Body of pancreas (tissue), 4 donors: Measurements from ENCODE around the gene GPER1. TPM values are rescaled to one million over a fixed set of nuclear protein-coding genes. Genes with fewer than 3 reads are reported as not detected.

Experiments
- ATAC-seq: fragments of 150-250 bp; one replicate; pipeline ENCODE4 v1.9.1; 2016
- DNase-seq, 4 donors: peaks; one replicate each; pipeline ENCODE4 v3.0.0-alpha.2; 2019
- H3K27ac ChIP-seq, 4 donors: fragments of 200-600 bp; sonication (generic); 1 replicate in 3 of 4; 2 replicates in 1 of 4; pipeline versions ENCODE4 v1.5.1 to v1.6.1; 2016 to 2019; ENCODE audit warnings: mild to moderate bottlenecking in 1 of 4, mixed read lengths in 1 of 4, moderate library complexity in 1 of 4
- H3K27me3 ChIP-seq, 2 donors: fragments of 200-600 bp; sonication (generic); one replicate each; pipeline ENCODE4 v1.6.0; 2016; ENCODE audit warnings: mild to moderate bottlenecking in 1 of 2
- H3K36me3 ChIP-seq, 2 donors: fragments of 200-600 bp; sonication (generic); replicated peaks in 1 of 2; 2 replicates each; pipeline ENCODE4 v1.5.1; 2016; ENCODE audit warnings: low read depth in 2 of 2; ENCODE audit not compliant: insufficient read depth in 1 of 2
- H3K4me1 ChIP-seq: fragments of 200-600 bp; sonication (generic); one replicate; pipeline ENCODE4 v1.6.0; 2016
- H3K4me3 ChIP-seq, 2 donors: fragments of 200-600 bp; sonication (generic); 1 replicate in 1 of 2; 2 replicates in 1 of 2; pipeline ENCODE4 v1.5.1; 2016 to 2019
- H3K9me3 ChIP-seq, 3 donors: fragments of 200-600 bp; sonication (generic); 1 replicate in 2 of 3; 2 replicates in 1 of 3; pipeline ENCODE4 v1.5.1; 2016
- CTCF ChIP-seq, 7 experiments: fragments of 450-650 bp in 4 of 7; fragments of 200-600 bp in 3 of 7; sonication (generic) in 3 of 7; IDR thresholded peaks; one replicate each; pipeline ENCODE4 v1.5.1; 2016 to 2019; ENCODE audit warnings: antibody characterized with exemption in 7 of 7
- POLR2A ChIP-seq, 3 donors: fragments of 450-650 bp; IDR thresholded peaks; one replicate each; pipeline ENCODE4 v1.6.1; 2016; ENCODE audit warnings: antibody characterized with exemption in 3 of 3, mild to moderate bottlenecking in 2 of 3
- WGBS, 2 donors: methylation state at CpG; one replicate each; pipeline ENCODE4 v1.1.5; 2017; 5-methylcytosine and 5-hydroxymethylcytosine counted together
- intact Hi-C: fragments of 100-400 bp; cut with DNase I; formaldehyde crosslinking; loops from one replicate; pipeline ENCODE4 v1.15.1; 2023
- total RNA-seq, 2 donors: library from RNA; depleted of rRNA; stranded (reverse); fragments of >200 nt; gene quantifications; one replicate each; pipeline ENCODE4 v1.1.0, GENCODE V29; 2016

The GPER1 gene
- total RNA-seq, 2 donors from 2014 or later, result 1.0 TPM; not detected in 1

- Histone ChIP-seq H3K4me1 (peaks cover 12% of the 10 kb centered on the region), H3K27ac (no peak overlapping the region), H3K9me3 (no peaks in the 10 kb centered on the region), H3K36me3 (peaks cover 0 to 1% of the 10 kb centered on the region in 2 donors), H3K27me3 (no peaks in the 10 kb centered on the region), H3K4me3 (no peak overlapping the region)
- 96 to 99% methylated on average over 35 to 55 of the region's 62 CpGs for WGBS, 2 donors
- DNase-seq (no peak), ATAC-seq (no peak)
- no peak for TF ChIP-seq CTCF (IDR thresholded peaks at IDR 0.05)
- TF ChIP-seq POLR2A (IDR thresholded peaks at IDR 0.05), result no peak
- intact Hi-C loops, result no loop called here
Measured at GRCh38 chr7:1057416-1058291, 30.3 kb upstream of the GPER1 start.

GRCh38 chr7:1058311-1058710 lies 29.6 kb upstream of the GPER1 start:
- 86 to 93% methylated on average over 5 to 12 of the region's 13 CpGs for WGBS, 2 donors
- peaks cover 0 to 1% of the 10 kb centered on the region in 2 donors for H3K36me3 ChIP-seq
- no peaks in the 10 kb centered on the region for H3K27me3 ChIP-seq
- TF ChIP-seq CTCF (IDR thresholded peaks at IDR 0.05), result no peak
- TF ChIP-seq POLR2A (IDR thresholded peaks at IDR 0.05), result no peak
- no peak for DNase-seq
- intact Hi-C loops, result no loop called here
- H3K27ac ChIP-seq, result no peak overlapping the region
- no peak for ATAC-seq
- H3K4me1 ChIP-seq, result peaks cover 12% of the 10 kb centered on the region
- no peaks in the 10 kb centered on the region for H3K9me3 ChIP-seq
- no peak overlapping the region for H3K4me3 ChIP-seq

- intact Hi-C loops, result no loop called here
- Histone ChIP-seq H3K27me3 (no peaks in the 10 kb centered on the region), H3K36me3 (peaks cover 0 to 1% of the 10 kb centered on the region in 2 donors), H3K27ac (peak overlapping the region in 2 of 4 donors; percentile 25 to 68), H3K4me3 (no peak overlapping the region), H3K4me1 (peaks cover 12% of the 10 kb centered on the region), H3K9me3 (no peaks in the 10 kb centered on the region)
- 71 to 89% methylated on average over 10 of the region's 10 CpGs for WGBS, 2 donors
- ATAC-seq, result no peak
- no peak for DNase-seq
- TF ChIP-seq CTCF (IDR thresholded peaks at IDR 0.05), result no peak
- TF ChIP-seq POLR2A (IDR thresholded peaks at IDR 0.05), result no peak
Measured at GRCh38 chr7:1058821-1059199, 29.1 kb upstream of the GPER1 start.

DNA sequence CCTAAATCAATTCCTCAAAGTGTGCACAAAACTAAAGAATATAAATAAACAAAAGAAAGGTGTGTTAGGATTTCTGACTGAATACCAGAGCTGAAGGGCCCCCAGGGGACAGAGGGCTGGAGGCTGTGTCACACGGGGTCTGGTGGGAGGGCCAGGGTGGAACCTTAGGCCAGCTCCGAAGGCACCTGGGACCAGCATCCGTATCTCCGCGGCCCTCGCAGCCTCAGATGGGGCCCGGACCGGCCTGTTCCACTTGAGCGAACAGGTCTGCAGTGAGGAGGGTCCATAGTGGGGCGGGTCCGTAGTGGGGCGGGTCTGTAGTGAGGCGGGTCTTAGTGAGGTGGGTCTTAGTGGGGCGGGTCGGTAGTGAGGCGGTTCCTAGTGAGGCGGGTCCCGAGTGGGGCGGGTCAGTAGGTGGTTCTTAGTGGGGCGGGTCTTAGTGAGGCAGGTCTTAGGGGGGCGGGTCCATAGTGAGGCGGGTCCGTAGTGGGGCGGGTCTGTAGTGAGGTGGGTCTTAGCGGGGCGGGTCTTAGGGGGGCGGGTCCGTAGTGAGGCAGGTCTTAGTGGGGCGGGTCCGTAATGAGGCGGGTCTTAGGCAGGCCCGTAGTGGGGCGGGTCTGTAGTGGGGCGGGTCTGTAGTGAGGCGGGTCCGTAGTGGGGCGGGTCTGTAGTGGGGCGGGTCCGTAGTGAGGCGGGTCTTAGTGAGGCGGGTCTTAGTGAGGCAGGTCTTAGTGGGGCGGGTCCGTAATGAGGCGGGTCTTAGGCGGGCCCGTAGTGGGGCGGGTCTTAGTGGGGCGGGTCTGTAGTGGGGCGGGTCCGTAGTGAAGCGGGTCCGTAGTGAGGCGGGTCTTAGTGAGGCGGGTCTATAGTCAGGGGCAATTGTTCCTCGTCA lies 28.5 kb upstream of the GPER1 start:
- intact Hi-C loops, result no loop called here
- TF ChIP-seq POLR2A (IDR thresholded peaks at IDR 0.05), result no peak
- TF ChIP-seq CTCF (IDR thresholded peaks at IDR 0.05), result no peak
- ATAC-seq, result peak; percentile 62
- H3K4me1 ChIP-seq, result peaks cover 12% of the 10 kb centered on the region
- peak; percentile 62 to 85 (median 78) for DNase-seq
- H3K4me3 ChIP-seq, result no peak overlapping the region
- 38 to 42% methylated on average over 29 to 49 of the region's 55 CpGs for WGBS, 2 donors
- H3K27ac ChIP-seq, result peak overlapping the region in 3 of 4 donors; percentile 58 to 68 (median 59)
- H3K9me3 ChIP-seq, result no peaks in the 10 kb centered on the region
- peaks cover 0 to 1% of the 10 kb centered on the region in 2 donors for H3K36me3 ChIP-seq
- H3K27me3 ChIP-seq, result no peaks in the 10 kb centered on the region
